GM20000 (cell line): ENCODE results near the gene PHOX2A.

Experiments
- DNase-seq: peaks from one replicate; pipeline ENCODE4 v3.0.0; 2012; ENCODE audit warnings: low spot score
- TF ChIP-seq, protein P1 (sequence below): IDR thresholded peaks from 2 replicates; pipeline ENCODE4 v1.5.1; 2012; ENCODE audit warnings: mild to moderate bottlenecking, control low read depth; ENCODE audit errors: extremely low read depth, missing control alignments

PHOX2A gene

DNA sequence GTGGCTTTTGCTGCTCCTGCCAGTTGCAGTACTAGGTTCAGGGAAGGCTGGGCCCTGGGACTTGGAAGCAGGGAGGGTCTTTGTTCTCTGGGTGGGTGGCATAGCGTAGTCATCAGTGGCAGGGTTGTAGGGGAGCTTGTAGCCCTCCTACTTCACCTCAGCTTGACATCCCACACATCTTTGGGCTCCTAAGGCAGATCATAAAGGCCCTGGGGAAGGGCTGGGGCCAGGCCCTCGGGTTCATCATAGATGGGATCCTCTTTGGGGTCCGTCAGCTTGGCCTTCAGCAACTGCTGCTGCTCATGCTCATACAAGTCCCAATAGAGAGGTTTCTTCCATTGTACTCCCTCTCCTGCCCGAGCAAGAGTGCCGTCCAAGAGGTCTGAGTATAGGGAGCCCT is 6.0 kb upstream of the PHOX2A start:
- DNase-seq, result no peak
- TF ChIP-seq, protein P1, sequence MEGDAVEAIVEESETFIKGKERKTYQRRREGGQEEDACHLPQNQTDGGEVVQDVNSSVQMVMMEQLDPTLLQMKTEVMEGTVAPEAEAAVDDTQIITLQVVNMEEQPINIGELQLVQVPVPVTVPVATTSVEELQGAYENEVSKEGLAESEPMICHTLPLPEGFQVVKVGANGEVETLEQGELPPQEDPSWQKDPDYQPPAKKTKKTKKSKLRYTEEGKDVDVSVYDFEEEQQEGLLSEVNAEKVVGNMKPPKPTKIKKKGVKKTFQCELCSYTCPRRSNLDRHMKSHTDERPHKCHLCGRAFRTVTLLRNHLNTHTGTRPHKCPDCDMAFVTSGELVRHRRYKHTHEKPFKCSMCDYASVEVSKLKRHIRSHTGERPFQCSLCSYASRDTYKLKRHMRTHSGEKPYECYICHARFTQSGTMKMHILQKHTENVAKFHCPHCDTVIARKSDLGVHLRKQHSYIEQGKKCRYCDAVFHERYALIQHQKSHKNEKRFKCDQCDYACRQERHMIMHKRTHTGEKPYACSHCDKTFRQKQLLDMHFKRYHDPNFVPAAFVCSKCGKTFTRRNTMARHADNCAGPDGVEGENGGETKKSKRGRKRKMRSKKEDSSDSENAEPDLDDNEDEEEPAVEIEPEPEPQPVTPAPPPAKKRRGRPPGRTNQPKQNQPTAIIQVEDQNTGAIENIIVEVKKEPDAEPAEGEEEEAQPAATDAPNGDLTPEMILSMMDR, result no peak

DNA sequence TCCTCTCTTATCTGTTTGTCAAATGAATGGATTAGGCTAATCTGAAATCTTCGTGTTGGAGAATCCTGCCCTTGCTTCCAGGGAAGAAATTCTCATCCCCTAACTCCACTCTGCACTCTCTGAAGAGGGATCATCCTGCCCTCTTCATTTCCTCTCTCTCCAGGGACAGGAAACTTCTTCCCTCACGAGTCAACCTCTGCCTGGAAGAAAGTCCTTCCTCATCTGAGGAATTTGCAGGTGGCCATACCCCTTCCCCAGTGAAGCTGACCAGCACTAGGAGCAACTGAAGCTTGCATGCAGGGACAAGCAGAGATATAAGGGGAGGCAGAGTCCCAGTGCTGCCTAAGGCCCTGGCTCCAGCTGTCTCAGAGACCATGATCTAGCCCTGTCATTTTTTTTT is 3.6 kb upstream of the PHOX2A start:
- TF ChIP-seq, protein P1, result no peak
- no peak for DNase-seq

DNA sequence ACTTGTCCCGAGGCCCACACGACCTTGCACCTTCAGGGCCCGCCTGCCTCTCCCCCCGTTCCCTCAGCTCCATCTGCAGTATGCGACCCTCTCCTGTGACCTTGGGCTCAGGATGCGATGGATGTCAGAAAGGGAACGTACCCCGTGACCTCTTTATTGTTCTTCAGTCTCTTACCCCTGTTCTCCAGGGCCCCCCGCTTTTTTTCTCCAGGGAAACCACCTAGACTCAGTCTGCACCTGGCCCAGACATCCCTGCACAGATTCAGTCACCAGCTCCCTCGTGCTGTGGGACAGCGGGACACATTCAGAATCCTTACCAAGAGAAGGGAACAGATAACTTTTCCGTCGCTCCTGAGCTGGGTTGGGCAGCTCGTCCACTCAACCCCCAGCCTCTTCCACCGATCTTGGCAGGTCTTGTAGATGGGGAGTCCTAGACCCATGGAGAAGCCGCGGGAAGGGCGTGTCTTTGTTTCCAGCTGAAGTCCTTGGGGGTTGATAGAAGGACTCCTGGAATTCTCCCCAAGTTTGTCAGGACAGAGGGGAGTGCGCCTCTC is 1.4 kb upstream of the PHOX2A start:
- TF ChIP-seq, protein P1, result no peak
- peak; percentile 27 for DNase-seq

DNA sequence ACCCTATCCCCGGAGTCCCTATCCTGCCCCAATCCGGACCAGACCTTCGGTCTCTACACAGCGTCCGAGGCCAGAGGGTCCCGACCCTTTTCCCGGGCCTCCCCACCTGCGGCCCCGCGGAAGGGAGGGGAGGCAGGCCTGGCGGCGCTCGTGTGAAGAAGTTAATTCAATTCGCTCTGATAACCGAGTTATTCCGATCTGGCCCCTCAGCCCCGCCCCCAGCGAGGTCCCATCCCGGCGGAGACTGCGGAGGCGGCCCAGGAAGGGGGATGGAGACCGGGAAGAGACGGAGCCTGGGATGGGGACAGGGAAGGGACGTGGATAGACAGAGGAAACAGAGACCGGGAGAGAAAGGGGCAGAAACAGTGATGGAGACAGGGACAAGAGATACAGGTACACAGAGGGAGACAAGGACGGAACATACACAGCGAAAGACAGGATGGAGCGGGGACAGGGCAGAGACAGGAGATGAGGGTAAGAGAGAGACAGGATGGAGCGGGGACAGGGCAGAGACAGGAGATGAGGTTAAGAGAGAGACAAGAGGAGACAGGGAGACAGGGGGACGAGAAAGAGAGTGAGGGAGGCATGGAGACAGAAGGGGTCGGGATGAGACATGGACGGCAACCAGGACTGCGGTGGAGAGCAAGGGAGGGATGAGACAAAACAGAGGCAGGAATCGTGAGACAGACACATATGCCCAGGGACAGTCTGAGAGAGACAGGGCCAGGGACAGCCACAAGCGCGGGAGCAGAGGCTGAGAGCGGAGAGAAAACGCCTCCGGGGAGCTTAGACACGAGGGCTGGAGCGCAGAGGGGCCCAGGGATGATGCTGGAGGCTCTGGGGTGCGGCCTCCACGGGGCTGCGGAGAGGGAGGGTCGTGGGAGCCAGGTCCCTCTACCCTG is 636 bp upstream of the PHOX2A start:
- TF ChIP-seq, protein P1, result no peak
- peak; percentile 37 for DNase-seq

- TF ChIP-seq, protein P1, result no peak
Measured at GRCh38 chr11:72243173-72244059, 560 bp downstream of the PHOX2A start.

DNA sequence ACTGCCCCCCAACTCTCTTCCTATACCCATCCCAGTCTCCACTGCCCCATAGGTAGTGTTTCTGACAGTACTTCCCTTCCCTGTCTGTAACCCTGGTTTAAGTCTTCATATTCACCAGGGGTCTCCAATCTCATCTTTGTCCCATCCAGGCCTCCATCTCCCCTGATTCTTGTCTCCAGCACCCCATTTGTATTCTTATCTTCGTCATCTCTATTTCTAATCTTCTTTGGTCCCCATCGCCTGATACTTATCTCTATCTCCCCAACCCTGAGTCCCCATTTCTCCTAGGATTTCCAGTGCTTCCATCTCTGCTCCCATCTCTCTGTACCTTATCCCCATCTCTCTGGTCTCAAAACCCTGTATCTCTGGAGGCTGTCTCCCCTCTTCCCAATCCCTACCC is 1.8 kb downstream of the PHOX2A start:
- TF ChIP-seq, protein P1, result no peak
- DNase-seq, result peak; percentile 46

More at GRCh38 chr11:72243173-72244059, 560 bp downstream of the PHOX2A start:
- DNase-seq, result peak; percentile 36

DNA sequence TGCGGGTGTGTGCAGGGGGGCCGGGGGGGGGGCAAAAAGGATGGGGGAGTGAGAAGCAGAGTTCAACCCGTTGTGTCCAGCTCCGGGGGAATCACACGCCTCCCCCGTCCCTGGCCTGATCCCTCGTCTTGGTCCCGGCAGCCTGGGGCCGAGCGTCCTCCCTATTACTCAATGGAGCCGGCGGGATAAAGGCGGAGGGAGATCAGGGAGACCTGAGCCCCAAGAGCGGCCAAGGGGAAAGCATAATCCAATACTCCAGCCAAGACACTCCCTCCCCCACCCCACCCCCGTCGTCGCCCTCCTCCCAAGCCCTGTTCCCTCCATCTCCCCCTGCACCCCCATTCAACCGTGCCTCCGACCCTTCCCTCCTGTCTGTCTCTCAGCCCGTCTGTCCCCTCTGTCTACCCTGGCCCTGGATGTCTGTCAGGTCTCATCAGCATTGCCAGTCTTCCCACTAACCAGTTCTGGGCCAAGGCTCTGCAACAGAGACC is 2.6 kb downstream of the PHOX2A start:
- peak; percentile 25 for DNase-seq
- TF ChIP-seq, protein P1, result no peak
